Gastrocnemius medialis (tissue), 4 donors: ENCODE measurements around the gene NUBPL.

Experiments used
- POLR2A ChIP-seq, 2 donors: fragments of 450-650 bp; IDR thresholded peaks; one replicate each; pipeline ENCODE4 v1.6.1; 2017; ENCODE audit warnings: antibody characterized with exemption in 2 of 2, mild to moderate bottlenecking in 2 of 2, moderate library complexity in 2 of 2
- TF ChIP-seq, protein P1 (sequence below), 5 experiments: fragments of 450-650 bp in 3 of 5; fragments of 200-600 bp in 2 of 5; sonication (generic) in 2 of 5; IDR thresholded peaks in 4 of 5; conservative IDR thresholded peaks in 1 of 5; 1 replicate in 4 of 5; 2 replicates in 1 of 5; pipeline ENCODE4 v1.5.1; 2016 to 2019; ENCODE audit warnings: antibody characterized with exemption in 5 of 5, mild to moderate bottlenecking in 3 of 5, moderate library complexity in 3 of 5

DNA sequence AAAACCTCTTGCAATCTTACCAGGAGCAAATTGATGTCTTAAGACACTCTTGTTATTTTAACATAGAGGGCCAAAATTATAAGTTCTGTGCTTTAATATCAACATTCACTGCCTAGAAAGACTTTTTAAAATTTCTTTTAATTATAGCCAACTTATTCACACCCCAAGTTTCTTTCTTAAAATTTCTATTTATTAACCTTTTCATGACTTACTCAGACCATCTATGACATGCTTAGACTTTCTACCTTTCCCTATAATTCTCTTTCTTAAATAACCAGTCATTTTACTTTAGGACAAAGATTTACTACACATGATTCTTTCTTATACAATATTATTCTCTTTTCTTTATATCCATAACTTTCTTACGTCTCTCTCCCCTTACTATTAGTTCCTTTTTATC lies 220.4 kb downstream of the NUBPL start:
- no peak for TF ChIP-seq POLR2A (IDR thresholded peaks at IDR 0.05)
- TF ChIP-seq, protein P1, sequence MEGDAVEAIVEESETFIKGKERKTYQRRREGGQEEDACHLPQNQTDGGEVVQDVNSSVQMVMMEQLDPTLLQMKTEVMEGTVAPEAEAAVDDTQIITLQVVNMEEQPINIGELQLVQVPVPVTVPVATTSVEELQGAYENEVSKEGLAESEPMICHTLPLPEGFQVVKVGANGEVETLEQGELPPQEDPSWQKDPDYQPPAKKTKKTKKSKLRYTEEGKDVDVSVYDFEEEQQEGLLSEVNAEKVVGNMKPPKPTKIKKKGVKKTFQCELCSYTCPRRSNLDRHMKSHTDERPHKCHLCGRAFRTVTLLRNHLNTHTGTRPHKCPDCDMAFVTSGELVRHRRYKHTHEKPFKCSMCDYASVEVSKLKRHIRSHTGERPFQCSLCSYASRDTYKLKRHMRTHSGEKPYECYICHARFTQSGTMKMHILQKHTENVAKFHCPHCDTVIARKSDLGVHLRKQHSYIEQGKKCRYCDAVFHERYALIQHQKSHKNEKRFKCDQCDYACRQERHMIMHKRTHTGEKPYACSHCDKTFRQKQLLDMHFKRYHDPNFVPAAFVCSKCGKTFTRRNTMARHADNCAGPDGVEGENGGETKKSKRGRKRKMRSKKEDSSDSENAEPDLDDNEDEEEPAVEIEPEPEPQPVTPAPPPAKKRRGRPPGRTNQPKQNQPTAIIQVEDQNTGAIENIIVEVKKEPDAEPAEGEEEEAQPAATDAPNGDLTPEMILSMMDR (IDR thresholded peaks at IDR 0.05 in 4 of 5, conservative IDR thresholded peaks at IDR 0.05 in 1 of 5), result no peak
